ENCODE data around the gene NPEPL1.
"Not testable (repeated sequence)": the region's sequence is repeated elsewhere in the genome, so short reads cannot be mapped to it uniquely, and the experiment has no call there.

NPEPL1 gene

DNA sequence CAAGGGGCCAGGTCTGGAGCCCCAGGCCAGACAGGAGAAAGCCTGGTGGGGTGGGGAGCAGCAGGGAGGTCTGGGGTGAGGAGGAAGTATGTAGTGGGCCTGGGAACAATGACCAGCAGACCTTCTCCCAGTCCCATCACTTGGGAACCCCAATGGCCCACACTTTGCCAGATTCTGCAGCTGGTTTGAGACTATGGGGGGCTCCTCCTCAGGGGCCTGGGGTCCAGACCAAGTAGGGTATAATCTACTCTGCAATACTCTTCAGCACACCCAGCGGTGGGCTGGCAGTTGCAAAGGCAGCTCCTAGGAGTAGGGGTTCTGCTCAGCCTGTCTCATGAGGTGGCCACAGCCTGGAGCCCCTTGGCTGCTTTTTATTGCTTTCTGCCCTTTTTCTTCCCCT is 52.8 kb downstream of the NPEPL1 start:
- no peak for DNase-seq

DNA sequence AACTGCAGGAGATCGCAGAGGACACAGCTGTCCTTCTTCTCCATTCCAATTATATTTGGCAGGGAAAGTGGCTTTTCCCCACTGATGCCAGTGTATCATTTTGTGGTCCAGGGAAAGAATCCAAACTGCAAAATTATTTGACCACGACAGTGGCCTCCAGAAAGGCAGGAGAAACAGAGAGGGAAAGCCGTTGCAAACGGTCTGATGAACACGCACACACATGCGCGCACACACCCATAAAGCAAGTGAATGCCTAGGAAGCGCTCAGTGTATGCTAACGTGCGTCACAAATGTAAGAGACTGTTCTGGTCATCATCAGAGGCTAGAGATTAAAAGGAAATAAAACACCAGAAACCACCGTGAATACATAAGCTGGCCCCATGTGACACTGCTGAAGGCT is 54.0 kb downstream of the NPEPL1 start:
- no peak for DNase-seq

DNA sequence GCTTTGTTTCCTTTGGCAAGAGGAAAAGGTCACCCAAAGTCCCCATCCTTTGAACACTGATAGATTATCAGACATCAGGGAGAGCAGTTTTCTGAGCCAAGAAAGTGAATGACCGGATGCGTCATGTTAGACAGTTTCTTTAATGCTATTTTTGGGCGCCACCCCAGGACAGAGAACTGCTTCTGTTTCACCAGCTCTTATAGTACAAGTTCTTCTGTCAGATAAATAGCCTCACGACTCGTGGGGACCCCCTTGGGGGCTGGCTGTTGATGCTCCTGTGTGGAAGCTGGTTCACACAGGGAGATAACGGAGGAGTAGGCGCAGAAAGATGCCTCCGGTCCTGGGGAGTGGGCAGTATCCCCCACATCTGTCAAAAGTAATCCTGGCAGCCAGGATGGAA is 54.6 kb downstream of the NPEPL1 start:
- DNase-seq: no peak

DNA sequence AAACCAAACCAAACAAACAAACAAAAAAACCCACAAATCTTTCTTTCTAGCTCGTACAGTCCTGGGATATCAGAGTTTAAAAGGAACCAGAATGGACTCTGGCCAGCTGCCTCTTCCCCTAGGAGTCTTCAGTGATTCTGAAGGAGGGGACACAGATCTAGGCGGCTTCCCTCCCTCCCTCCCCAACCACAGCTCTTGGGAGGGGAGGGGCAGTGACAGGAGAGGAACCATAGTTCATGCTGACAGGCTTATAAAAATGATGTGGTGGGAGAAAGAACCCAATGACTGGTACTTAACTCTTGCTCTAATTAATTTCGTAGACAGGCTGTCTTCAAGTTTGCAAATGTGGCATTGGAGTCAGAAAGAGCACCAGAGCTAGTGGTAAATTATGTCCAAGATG is 56.0 kb downstream of the NPEPL1 start:
- no peak for DNase-seq

DNA sequence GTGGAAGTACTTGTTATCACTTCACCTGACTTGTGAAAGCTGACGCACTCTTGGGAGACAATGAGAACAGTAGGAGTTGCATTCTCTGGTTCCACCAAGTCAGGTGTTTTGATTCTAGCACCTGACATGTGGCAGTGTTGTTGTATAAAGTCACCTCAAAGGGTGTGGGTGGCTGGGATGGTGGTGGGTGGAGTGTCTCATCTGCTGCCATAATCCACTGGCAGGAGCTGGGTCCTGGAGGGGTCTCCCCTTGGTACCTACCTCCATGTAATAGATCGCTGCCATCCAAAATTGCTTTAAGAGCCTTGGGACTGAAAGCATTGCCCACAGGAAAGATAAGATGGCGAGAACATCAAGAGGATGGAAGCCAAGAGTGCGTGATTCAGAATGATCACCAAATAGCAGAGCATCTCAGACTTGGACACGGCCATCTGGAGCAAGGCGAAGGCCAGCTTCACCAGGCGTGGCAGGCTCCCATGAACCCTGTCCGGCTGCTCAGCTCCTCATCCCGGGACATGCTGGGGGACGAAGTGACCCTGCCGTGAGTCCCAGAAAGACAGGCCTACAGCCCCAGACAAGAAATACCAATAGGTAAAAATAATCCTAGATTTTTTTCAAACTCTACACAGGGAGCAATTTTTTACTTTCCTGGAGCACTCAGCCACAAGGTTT is 56.6 kb downstream of the NPEPL1 start:
- DNase-seq: no peak

DNA sequence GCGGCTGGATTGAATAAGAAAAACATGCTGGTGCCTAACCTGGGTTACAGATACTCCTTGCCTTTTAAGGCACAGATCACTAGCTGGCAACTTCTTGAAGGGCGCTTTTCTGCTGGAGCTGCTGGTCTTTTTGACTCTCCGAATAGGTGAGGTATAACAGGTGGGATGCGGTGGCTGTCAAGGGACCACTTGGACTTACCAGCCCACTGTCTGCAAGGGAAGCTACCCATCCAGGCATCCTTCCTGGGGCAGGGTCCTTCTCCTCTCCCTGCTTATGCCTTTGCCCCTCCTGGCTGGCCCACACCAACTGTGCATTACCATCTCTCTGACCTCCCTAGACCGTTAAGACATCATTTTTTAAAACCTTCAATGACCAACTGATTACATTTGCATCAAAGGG is 57.4 kb downstream of the NPEPL1 start:
- no peak for DNase-seq

DNA sequence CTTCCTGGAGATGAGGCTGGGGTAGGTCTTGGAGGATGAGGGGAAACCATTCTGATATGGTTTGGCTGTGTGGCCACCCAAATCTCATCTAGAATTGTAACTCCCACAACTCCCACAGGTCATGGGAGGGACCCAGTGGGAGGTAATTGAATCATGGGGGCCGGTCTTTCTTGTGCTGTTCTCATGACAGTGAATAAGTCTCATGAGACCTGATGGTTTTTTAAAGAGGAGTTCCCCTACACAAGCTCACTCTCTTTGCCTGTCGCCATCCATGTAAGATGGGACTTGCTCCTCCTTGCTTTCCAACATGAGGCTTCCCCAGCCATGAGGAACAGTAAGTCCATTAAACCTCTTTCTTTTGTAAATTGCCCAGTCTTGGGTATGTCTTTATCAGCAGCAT is 58.1 kb downstream of the NPEPL1 start:
- not testable (repeated sequence) for DNase-seq

DNA sequence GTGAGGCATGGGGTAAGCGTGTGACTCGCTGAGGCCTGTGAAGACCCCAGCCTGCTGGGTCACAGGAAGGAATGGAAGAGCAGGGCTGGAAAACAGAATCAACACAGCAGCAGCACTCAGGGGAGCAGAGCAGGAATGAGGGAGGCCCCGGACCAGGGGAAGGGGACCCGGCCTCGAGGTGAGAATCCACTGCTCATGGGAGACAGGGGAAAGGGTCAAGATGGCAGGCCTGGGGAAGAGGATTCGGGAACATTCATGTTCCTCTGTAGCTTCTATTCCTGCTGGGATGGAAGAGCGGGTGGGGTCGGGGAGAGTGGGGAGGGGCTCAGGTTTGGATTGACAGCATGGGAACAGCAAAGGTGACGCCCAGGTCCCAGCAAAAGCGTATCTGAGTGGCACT is 59.4 kb downstream of the NPEPL1 start:
- DNase-seq: no peak

DNA sequence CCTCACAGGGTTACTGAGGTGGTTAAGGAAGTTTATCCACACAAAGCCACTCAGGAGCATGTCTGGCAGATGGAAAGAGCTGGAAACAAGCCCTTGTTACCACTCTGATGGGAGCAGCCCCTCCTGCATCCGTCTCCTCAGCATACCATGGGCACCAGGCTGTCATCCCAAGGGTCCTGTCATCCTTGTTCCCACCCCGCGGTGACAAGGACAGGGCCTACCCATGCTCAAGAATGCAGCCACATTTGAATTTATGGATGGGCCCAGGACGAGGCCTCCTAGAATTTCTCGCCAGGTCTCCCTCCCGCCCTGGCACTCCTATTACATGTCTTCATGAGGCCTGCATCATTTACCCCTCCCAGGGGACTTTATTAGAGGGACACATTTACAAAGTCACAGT is 60.0 kb downstream of the NPEPL1 start:
- DNase-seq: no peak

DNA sequence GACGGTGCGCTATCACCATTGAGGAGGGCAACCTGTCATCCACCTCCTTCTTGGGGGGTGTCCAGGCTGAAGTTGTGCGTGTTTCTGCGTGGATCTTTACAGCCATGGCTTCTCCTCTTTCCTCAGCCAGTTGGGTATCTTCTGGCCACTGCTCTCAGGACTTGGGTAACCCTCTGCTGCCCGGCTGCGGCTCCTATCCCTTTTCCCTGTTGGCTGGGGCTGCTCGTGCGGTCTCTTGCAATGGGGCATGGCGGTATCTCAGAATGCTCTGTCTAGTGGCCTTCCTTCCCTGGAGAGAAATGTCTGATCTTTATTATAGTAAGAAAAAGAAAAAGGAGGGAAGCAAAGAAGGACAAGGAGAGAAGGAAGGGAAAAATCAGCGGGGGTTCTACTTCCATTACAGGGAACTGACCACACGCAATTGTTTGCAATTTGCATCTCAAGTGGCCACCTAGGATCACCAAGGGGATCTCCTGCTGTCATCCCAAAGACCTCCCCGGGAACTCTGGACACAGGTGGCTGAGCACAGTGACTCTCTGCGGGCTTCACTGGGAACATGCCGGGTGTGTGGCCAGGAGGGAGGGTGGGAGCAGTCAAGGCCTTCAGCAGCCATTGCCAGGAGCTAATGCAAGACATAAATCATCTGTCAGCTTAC is 60.8 kb downstream of the NPEPL1 start:
- DNase-seq: no peak

DNA sequence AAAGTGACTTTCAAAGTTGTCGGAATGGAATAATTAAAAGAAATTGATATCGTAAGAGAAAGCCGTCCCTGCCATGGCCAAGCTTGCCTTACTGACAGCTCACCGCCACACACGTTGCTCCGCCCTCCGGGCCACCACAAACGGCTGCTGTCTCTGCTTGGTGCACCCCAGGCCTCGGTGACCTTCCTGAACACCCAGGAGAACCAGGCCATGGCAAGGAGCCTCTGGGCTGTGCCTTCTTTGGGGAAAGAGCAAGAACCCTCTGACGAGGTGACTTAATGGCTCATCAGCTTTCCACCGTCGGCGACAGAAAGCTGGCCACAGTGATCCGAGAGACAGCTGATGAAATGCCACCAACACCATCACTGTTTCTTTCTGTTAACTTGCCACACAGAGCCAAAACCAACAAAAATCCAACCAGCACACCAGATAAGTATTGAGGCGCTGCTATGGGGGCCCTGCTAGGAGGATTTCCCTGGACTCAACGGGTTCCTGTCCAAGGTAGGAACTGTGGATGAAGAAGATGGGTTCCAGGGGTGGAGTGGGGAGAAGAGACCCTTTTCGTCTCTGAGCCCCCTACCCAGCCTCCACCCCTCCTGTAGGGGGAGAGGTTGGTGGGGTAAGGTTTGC is 61.4 kb downstream of the NPEPL1 start:
- no peak for DNase-seq

DNA sequence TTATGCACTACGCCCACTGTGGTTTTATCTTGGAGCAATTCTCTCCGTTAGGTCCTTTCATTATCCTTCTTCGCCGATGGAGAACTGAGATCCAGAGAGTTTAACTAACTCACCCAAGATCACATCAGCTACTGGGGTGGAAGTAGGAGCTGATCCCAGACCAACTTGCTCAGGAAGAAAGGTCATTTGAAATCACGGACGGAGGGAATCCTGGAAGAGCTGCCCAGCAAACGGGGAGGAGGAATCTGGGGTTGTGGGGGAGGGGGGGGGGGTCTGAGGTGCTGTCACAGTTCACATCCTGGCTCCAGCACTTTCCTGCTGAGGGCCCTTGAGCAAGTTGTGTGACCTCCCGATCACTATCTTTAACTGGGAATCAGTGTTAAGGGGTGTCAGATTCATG is 62.0 kb downstream of the NPEPL1 start:
- no peak for DNase-seq

DNA sequence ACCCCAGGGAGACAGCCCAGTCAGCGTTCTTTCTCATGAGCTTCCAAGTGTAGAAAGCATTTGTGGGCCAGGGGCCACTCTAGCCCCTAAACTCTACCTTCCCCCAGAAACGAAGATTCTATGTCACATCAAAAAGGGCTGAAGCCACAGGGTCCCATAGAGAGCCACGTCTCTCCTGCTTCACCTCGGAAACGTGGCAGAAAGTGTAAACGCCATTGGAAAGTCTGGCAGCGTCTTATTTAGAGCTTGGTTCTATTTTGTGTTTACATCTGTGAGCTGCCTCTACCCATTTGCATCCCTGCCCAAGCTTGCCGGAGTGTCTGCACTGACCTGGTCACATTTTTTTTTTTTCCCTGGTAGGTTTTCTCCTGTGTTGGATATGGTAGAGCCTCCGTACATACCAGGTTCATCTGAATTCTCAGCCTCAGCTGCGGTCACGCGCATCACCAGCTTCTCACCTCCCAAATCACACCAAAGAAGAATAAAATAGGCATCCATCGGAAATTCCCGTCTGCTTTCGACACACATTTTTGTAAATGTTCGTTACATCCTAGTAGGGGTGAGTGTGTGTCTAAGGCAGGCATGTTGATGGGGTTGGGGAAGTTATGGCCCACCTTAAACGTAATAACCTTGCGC is 62.6 kb downstream of the NPEPL1 start:
- DNase-seq: no peak

DNA sequence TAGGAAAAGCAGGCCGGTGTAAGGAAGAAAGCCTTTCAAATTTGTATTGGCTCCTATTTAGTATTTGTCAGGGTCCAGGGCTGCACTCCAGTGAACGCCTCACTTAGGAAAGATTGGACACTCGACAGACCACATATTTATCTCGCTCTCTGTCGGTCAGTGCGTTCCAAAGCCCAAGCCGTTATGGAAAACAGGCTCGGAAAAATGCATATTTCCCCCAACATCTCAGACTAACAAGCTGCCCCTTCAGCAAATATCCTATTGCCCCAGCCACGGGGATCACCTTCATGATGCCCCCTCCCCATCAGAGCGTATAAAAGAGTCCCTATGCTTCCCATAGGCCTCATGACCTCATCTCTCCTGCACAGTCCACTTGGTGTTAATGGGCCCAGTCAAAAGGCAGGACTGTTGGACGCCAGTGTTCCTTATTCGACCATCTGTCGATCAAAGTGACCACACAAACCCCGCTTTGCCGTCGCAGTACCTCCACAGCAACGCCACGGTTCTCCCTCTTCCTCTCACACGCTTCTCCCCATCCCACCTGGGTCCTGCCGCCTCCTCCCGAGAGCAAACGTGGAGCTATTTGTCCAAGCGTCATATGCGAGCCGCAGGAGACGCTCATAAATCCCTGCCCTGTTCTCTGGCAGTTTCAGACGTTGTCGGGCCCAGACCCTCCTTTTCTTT is 63.3 kb downstream of the NPEPL1 start:
- DNase-seq: no peak

DNA sequence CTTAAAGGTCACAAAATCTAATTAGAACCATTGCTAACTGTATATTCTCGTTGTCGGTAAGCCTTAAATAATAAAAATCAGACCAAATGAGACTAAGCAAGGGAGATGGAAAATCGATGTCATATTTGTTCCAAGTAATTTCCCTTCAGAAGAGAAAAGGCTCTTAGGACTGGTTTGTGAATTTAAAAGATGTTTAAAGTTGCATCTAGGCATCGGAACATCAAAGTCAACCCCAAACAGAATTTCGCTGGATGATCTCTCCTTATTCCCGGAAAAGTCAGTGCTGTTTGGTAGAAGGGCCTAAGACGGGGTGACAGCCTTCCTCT is 63.8 kb downstream of the NPEPL1 start:
- no peak for DNase-seq

DNA sequence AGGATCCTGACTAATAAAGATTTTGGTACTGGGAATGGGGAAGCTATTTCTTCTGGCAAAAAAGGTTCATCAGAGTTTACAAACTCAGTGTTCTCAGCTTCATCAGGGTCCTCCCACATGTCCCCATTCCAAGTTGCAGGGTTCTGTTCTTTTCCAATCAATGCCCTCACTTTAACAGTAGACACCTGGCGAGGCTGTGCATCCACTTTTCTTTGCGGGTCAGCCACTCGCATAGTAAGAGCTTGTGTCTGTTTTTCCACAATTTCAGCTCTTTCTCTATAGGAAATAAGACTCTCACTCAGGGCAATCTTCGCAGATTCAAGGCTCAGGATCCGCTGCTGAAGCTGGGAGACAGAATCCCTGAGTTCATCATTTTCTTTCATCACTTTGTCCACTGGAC is 65.0 kb downstream of the NPEPL1 start:
- DNase-seq: not testable (repeated sequence)

DNA sequence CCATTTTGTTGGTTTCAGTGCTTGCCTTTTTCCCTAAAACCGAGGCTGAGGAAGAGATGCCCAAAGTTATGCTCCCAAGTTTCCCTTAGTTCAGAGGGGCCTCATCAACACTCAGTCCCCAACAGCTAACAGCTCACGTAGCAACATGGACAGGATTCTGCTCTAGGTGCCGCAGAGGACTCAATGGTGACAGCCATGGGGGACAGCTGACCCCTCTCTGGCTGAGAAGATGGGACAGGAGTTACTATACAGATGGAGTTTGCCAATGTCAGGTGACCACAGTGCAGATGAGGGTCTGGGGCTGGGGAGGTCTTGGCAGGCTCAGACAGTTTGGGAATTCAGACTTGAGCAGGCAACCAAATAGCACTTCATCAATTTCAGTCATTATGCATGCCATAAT is 67.3 kb downstream of the NPEPL1 start:
- DNase-seq: no peak

DNA sequence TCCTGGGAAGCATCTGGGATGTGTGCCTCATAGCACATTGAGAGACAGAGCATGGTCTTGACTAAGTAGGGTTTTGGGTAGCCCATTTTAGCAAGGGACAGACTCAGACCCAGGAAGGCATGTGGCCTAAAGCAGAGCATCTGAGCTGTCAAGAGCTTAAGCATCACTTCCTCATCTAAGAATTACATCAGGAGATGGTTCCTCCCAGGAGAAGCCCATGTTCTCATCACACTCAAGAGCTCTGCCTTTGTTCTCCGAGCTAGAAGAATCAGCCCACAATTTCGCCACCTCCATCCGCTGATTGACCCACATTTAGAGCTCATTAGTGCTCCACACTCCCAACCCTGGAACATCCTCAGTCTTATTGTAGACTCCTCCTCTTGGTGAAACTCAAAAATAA is 68.3 kb downstream of the NPEPL1 start:
- no peak for DNase-seq

DNA sequence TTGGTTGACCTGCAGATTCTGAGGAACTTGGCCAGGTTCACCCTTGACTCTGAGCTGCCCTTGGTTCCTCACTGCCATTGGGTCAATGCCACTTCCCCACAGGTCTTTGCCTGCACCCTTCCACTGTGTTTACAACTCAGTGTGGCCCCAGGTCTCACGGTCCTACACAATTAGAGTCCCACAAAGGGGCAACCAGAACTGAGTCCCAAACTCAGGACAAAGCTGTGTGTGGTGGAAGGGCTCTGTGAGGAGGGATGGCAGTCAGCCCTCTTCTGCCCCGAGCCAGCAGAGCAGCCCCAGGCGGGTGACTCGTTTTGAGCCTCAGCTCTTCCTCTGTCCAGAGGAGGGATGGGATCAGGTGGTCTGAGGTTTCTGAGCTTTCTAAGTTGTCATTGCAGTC is 69.5 kb downstream of the NPEPL1 start:
- DNase-seq: no peak

DNA sequence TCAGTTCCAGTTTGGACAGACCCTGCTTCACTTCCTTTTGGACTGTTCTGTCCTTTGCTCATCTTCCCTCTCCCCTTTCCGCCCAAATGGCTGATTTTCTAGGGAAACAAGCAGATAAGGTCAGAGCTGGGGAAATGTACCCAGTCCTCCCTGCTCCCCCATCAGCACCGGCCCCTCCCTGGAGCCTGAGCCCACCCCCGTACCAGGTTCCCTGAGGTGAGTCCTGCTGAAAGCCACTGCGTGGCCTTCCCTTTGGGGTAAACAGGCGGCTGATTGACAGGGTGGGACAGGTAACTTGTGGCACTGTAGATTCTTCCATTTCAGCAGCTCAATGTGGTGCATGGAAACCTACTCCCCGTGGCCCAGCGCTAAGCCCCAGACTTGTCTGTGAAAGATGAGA is 70.5 kb downstream of the NPEPL1 start:
- no peak for DNase-seq

Data from activated CD4-positive, alpha-beta T cell treated with anti-CD3 and anti-CD28 coated beads, Interleukin-10, Interleukin-2, amounts not matched to agents 100 ng/mL and 50 ng/mL, durations not matched to agents 16 hours and 8 hours (primary cell).